ENCODE measurements around the gene RELN.

Gene RELN

DNA sequence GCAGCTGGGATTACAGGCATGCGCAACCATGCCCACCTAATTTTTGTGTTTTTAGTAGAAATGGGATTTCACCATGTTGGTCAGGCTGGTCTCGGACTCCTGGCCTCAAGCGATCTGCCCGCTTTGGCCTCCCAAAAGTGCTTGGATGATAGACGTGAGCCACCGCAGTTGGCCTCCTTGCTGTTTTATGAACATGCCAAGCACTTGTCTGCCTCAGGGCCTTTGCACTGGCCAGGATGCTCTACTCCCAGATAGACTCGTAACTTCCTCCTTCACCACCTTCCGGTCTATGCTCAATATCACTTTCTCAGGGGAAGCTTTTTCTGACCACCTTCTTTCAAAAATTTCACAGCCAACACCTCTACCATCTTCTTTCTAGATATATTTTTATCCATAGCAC lies 549.8 kb downstream of the RELN start:
- in situ Hi-C loops (cut with HindIII; ENCODE audit: low sequenced_read_pairs) = no loop called here

GRCh38 chr7:103437623-103438022 lies 551.8 kb downstream of the RELN start:
- in situ Hi-C loops (cut with HindIII; ENCODE audit: low sequenced_read_pairs) = no loop called here

DNA sequence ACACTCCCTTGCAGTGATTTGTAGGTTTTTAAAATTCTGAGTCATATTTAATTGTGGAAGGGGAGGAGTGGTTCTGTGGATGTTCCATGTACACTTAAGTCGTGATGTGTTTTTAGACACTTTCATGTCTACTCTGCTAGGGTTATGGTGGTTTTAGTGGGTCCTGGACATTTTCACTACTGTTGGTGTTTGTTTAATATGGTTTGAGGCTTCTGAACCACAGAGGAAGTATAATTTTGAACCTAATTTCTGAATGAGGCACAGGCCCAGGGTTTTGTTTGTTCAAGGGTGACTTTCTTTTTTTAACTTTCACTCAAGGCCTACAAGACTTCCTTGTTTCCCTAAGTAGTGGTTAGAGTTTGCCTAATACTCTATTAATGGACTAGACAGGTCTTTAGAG lies 556.7 kb downstream of the RELN start:
- in situ Hi-C loops (cut with HindIII; ENCODE audit: low sequenced_read_pairs) = no loop called here

DNA sequence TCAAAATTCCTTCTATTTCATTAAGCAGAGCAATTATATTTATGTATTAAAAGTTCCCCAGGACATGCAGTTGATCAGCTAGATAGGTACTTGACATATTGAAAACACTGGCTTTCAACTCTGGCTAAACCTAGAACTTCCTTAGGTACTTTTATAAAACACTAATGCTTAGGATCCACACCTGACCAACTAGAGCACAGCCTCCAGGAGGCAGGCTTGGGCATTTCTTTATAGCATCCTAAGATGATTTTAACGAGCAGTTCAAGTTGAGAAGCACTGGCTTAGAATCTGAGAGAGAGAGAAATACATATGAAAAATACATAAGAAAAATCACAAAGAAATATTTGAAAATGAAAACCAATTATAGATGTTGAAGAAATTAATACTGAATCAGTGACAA lies 564.3 kb downstream of the RELN start:
- in situ Hi-C loops (cut with HindIII; ENCODE audit: low sequenced_read_pairs) = no loop called here

DNA sequence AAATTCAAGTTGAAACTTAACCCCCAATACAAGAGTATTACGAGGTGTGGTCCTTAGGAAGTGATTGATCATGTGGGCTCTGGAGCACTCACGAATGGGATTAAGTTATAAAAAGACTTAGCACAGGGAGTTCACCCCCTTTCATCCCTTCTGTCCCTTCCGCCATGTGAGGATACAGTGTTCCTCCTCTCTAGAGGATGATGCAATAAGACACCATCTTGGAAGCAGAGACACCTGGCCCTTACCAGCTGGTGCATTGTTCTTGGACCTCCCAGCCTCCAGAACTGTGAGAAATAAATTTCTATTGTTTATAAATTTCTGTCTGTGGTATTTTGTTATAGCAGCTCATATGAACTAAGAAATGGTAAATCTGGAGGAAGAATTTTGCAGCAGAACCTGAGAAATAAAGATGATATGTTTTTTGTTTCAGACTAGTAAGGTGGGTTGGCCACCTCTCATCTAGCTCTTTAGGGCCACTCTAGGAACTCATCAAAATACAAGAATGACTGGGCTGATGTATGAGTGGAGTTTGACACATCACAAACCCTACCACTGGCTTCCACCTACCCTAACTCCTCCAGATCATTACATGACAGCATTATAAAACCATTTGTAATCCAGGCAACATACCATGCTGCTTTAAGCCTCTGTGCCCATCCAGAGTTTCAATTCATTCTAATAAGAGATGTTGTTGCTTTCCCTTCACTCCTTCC lies 565.8 kb downstream of the RELN start:
- in situ Hi-C loops (cut with HindIII; ENCODE audit: low sequenced_read_pairs) = no loop called here
